HG02623 (cell line): ENCODE measurements around the gene ISM2.

Source experiments
- ATAC-seq: cut with Tn5 transposase; IDR thresholded peaks from one replicate; pipeline ENCODE4 v1.9.1; 2021; ENCODE audit warnings: moderate library complexity; ENCODE audit not compliant: unreplicated experiment

Gene ISM2

GRCh38 chr14:77508249-77508648 lies 9.6 kb upstream of the ISM2 start:
- ATAC-seq, result no peak

- no peak for ATAC-seq
Observed at GRCh38 chr14:77507762-77508161, 9.1 kb upstream of the ISM2 start.

- no peak for ATAC-seq
Observed at GRCh38 chr14:77505031-77505430, 6.4 kb upstream of the ISM2 start.

GRCh38 chr14:77503138-77503537 lies 4.5 kb upstream of the ISM2 start:
- no peak for ATAC-seq

GRCh38 chr14:77502109-77502782 lies 3.6 kb upstream of the ISM2 start:
- ATAC-seq, result no peak

- peak; percentile 25 for ATAC-seq
Observed at GRCh38 chr14:77498984-77499527, 440 bp upstream of the ISM2 start.

- no peak for ATAC-seq
Observed at GRCh38 chr14:77495334-77495733, 3.3 kb downstream of the ISM2 start.

GRCh38 chr14:77491056-77491455 lies 7.6 kb downstream of the ISM2 start:
- no peak for ATAC-seq

- no peak for ATAC-seq
Observed at GRCh38 chr14:77490347-77490986, 8.1 kb downstream of the ISM2 start.

GRCh38 chr14:77489041-77489440 lies 9.6 kb downstream of the ISM2 start:
- no peak for ATAC-seq

- no peak for ATAC-seq
Observed at GRCh38 chr14:77488558-77488957, 10.1 kb downstream of the ISM2 start.

- no peak for ATAC-seq
Observed at GRCh38 chr14:77485901-77486678, 12.5 kb downstream of the ISM2 start.

GRCh38 chr14:77485256-77485655 lies 13.4 kb downstream of the ISM2 start:
- ATAC-seq, result no peak

GRCh38 chr14:77482422-77482821 lies 16.2 kb downstream of the ISM2 start:
- no peak for ATAC-seq

- peak; percentile 87 for ATAC-seq
Observed at GRCh38 chr14:77478796-77479195, 19.8 kb downstream of the ISM2 start.

- no peak for ATAC-seq
Observed at GRCh38 chr14:77478029-77478428, 20.6 kb downstream of the ISM2 start.

- ATAC-seq, result no peak
Observed at GRCh38 chr14:77475432-77476115, 23.0 kb downstream of the ISM2 start.

GRCh38 chr14:77474479-77475177 lies 24.0 kb downstream of the ISM2 start:
- ATAC-seq, result no peak

- ATAC-seq, result no peak
Observed at GRCh38 chr14:77473921-77474320, 24.7 kb downstream of the ISM2 start.

GRCh38 chr14:77470224-77470870 lies 28.3 kb downstream of the ISM2 start:
- no peak for ATAC-seq
